ENCODE measurements around the gene SLC16A6.

Gene SLC16A6

DNA sequence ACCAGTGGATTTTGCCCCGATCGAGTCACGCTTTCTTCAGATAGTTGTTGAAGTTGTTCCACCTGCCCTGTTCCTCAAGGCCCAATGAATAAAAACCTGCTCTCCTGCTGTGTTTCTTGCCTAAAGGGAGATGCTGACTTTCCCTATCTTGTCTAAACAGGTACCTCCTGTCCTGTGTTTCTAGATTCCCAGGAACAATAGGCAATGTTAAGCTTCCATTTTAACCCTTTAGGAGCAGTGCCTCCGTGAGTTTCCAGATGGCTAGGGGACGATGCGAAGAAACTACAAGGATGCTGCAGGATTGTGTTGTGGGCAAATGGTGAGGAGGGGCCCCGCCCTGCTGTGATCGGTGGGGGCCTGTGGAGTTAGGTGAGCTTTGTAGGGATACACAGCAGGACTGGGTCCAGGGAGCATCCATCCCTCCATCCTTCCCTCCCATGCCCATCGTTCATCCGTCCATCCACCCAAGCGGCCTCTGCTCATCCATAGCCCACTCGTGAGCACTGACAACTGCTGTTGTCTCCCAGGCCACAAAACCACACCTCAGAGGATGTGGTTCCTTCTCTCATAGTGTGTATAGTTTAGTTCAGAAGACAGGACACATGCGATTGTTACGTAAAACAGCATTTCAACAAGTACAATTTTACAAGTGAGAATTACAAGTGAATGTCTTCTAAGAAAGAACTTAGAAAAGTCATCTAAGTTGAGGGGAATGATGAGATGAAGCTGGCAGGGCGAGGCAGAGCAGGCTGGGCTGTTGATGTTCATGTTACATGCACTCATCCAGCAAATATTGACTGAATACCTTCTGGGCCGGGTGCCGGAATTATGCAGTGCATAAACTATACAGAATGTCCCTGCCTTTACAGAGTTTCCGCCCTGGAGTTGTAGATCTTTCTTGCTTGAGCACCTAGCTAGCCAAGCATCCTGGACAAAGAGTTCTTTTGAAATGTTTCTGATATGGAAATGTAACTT lies 5.6 kb upstream of the SLC16A6 start:
- no peak overlapping the region for H3K9ac ChIP-seq (ENCODE audit: low read depth, low read length)
- H3K4me2 ChIP-seq (ENCODE audit: low read length) = no peak overlapping the region
- H3K36me3 ChIP-seq (ENCODE audit: insufficient read depth, low read length) = no peaks in the 10 kb centered on the region
- no peak overlapping the region for H3K4me3 ChIP-seq (ENCODE audit: low read length)
- H3K27me3 ChIP-seq (ENCODE audit: control insufficient read depth, insufficient read depth, low read length) = peaks cover 42% of the 10 kb centered on the region
- H3K9me3 ChIP-seq (replicated peaks; ENCODE audit: low read length) = no peaks in the 10 kb centered on the region
- peaks cover 11% of the 10 kb centered on the region for H3K4me1 ChIP-seq (ENCODE audit: control insufficient read depth, insufficient read depth, low read length)

DNA sequence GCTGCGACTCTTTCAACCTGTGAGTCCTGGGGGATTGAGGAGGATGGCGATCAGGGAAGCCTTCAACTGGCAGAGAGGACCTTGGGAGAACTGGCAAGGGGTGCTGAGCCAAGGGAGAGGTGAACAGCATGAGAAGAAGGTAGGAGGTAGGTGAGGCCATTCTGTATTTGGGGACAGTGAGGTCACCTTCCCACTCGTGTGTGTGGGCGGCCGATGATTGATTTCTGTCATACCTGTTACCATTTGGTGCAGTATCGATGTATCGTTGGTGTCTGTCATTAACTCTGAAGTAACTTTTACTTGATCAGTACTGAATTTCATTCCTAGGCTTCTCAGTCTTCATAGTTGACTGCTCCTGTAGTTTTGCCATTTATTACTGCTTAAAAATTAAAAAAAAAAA lies 4.2 kb upstream of the SLC16A6 start:
- Histone ChIP-seq H3K4me2 (ENCODE audit: low read length) (no peak overlapping the region), H3K27me3 (ENCODE audit: control insufficient read depth, insufficient read depth, low read length) (peaks cover 46% of the 10 kb centered on the region), H3K36me3 (ENCODE audit: insufficient read depth, low read length) (no peaks in the 10 kb centered on the region), H3K4me1 (ENCODE audit: control insufficient read depth, insufficient read depth, low read length) (peaks cover 20% of the 10 kb centered on the region), H3K9me3 (replicated peaks; ENCODE audit: low read length) (no peaks in the 10 kb centered on the region), H3K4me3 (ENCODE audit: low read length) (no peak overlapping the region), H3K9ac (ENCODE audit: low read depth, low read length) (no peak overlapping the region)

DNA sequence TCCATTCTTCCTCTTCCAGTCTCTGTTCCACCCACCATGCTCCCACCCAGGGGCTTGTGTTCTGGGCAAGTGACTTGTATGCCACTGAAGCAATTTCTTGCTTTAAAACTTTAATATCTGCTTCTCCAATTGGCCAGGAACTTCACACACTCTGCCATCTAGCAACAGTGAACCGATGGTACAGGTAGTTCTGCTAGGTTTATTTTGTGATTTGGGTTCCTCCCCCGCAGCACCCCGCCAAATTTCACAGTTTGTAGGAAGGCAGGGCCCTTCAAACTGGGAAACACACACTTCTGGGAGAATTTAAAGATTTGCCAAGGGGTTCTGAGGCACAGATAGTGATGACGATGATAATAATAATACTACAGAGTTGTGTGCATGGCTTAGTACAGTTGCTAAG lies 3.7 kb upstream of the SLC16A6 start:
- no peak overlapping the region for H3K4me2 ChIP-seq (ENCODE audit: low read length)
- H3K4me1 ChIP-seq (ENCODE audit: control insufficient read depth, insufficient read depth, low read length) = peaks cover 20% of the 10 kb centered on the region
- no peaks in the 10 kb centered on the region for H3K9me3 ChIP-seq (replicated peaks; ENCODE audit: low read length)
- no peak overlapping the region for H3K9ac ChIP-seq (ENCODE audit: low read depth, low read length)
- H3K27me3 ChIP-seq (ENCODE audit: control insufficient read depth, insufficient read depth, low read length) = peaks cover 51% of the 10 kb centered on the region
- H3K4me3 ChIP-seq (ENCODE audit: low read length) = no peak overlapping the region
- H3K36me3 ChIP-seq (ENCODE audit: insufficient read depth, low read length) = no peaks in the 10 kb centered on the region

DNA sequence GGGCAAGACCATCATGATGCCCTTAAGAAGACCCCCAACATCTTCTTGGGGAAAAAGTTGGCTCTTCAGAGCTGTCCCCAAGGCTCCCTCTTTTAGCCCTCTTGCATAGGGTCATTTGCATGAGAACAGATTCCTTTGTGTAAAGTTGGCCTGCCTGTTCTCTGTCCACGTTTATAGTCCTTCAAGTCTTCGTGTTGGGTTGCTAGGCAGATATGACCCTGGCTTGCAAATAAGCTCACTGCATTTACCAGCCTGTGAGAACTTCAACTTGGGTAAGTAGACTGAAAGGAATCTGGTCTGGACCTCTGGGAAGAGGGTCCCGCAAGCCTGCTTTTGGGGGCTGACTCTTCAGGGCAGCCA lies 3.2 kb upstream of the SLC16A6 start:
- no peak overlapping the region for H3K4me3 ChIP-seq (ENCODE audit: low read length)

DNA sequence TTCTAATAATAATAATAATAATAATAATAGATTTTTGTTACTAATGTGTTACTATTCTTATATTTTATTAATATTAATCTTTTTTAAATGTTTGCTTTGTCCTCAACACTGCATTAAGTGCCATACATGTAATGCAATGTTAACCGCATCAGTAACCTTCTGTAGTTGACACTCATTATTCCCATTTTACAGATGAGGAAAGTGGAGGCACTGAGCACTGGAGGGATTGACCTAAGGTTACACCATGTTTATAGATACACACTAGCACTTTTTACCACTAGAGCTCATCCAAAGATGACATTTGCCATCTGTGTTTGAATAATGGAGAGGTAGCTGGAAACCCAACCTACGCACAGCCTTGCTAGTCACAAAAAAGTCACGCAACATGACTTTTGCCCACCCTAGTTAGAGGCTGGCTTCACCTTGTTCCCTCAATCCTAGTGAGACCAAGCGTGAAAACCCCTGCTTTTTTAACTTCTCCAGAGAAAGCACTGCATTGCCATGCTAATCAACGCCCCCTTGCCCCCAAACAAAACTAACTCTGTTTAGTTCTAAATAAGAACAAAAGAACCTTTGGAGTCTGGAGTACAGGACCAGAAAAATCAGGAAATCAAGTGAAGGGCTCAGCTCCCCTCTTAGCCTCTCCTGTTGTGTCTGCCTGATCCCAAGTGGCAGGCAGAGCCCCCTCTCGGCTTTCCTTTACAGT lies 2.7 kb upstream of the SLC16A6 start:
- no peak overlapping the region for H3K9ac ChIP-seq (ENCODE audit: low read depth, low read length)
- H3K4me3 ChIP-seq (ENCODE audit: low read length) = no peak overlapping the region
- peaks cover 55% of the 10 kb centered on the region for H3K27me3 ChIP-seq (ENCODE audit: control insufficient read depth, insufficient read depth, low read length)
- H3K9me3 ChIP-seq (replicated peaks; ENCODE audit: low read length) = no peaks in the 10 kb centered on the region
- H3K4me2 ChIP-seq (ENCODE audit: low read length) = no peak overlapping the region
- peaks cover 20% of the 10 kb centered on the region for H3K4me1 ChIP-seq (ENCODE audit: control insufficient read depth, insufficient read depth, low read length)
- H3K36me3 ChIP-seq (ENCODE audit: insufficient read depth, low read length) = no peaks in the 10 kb centered on the region

More for the DNA sequence above, 3.2 kb upstream of the SLC16A6 start:
- Histone ChIP-seq H3K9ac (ENCODE audit: low read depth, low read length) (no peak overlapping the region), H3K36me3 (ENCODE audit: insufficient read depth, low read length) (no peaks in the 10 kb centered on the region), H3K27me3 (ENCODE audit: control insufficient read depth, insufficient read depth, low read length) (peaks cover 55% of the 10 kb centered on the region), H3K4me1 (ENCODE audit: control insufficient read depth, insufficient read depth, low read length) (peaks cover 20% of the 10 kb centered on the region), H3K4me2 (ENCODE audit: low read length) (no peak overlapping the region), H3K9me3 (replicated peaks; ENCODE audit: low read length) (no peaks in the 10 kb centered on the region)

DNA sequence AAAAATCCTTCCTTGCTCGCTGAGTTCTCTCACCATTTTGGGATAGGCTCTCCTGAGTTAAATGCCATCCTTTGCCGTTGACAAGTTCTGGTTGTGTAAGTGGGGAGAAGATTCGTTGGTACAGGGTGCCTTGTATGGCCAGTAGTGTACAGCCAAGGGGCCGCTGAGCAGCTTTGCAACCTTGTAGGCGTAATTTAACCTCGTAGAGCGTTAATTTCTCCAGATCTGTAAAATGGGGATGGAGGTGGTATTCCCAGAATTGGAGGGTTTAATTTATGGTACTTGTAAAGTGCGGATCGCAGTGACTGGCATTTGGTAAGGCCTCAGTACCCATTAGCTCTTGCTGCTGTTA lies 1.7 kb upstream of the SLC16A6 start:
- Histone ChIP-seq H3K9ac (ENCODE audit: low read depth, low read length) (no peak overlapping the region), H3K4me2 (ENCODE audit: low read length) (no peak overlapping the region), H3K4me3 (ENCODE audit: low read length) (no peak overlapping the region), H3K9me3 (replicated peaks; ENCODE audit: low read length) (no peaks in the 10 kb centered on the region), H3K4me1 (ENCODE audit: control insufficient read depth, insufficient read depth, low read length) (peaks cover 20% of the 10 kb centered on the region), H3K27me3 (ENCODE audit: control insufficient read depth, insufficient read depth, low read length) (peaks cover 55% of the 10 kb centered on the region), H3K36me3 (ENCODE audit: insufficient read depth, low read length) (no peaks in the 10 kb centered on the region)

DNA sequence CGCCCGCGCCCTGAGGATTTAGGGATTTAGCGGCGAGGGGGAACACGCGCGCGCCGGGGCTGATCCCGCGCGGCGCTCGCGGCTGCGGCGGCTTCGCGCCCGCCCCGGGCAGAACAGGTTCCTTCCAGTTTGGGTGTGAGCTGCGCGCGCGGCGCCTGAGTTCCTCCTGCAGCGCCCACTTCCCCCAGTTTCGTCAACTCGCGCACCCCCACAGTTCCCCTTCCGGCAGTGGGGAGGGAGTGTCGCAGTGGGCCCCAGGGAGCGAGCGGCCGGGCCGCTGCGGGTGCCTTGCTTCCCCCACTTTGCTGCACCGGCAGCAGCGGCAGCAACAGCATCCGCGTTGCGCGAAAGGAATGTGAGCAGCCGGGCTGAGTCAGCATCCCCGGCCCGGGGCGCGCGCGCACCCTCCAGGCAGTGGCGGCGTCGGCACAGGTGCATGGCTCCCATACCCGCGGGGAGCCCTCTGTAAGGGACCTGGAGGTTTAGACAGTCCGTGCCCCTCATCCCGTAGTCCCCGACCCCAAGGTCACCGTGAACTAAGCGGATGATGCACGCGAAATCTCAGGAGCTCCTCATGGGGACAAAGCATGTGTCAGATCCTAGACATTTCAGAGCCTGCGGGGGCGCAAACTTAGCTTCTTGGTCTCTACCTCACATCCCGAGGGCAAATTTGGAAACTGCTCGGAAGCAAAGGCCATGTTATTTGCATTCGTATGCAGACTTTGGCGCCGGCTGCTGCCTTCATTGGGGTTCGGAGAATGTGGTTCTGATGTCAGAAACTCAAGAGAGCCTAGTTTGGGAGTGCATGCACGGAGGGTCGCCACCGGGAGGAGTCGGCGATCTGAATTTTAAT lies 1.1 kb upstream of the SLC16A6 start:
- H3K27me3 ChIP-seq (ENCODE audit: control insufficient read depth, insufficient read depth, low read length) = peaks cover 56% of the 10 kb centered on the region
- peak overlapping the region; percentile 80 for H3K4me3 ChIP-seq (ENCODE audit: low read length)
- no peaks in the 10 kb centered on the region for H3K9me3 ChIP-seq (replicated peaks; ENCODE audit: low read length)
- H3K4me2 ChIP-seq (ENCODE audit: low read length) = peak overlapping the region; percentile 100
- H3K4me1 ChIP-seq (ENCODE audit: control insufficient read depth, insufficient read depth, low read length) = peaks cover 20% of the 10 kb centered on the region
- H3K36me3 ChIP-seq (ENCODE audit: insufficient read depth, low read length) = no peaks in the 10 kb centered on the region
- peak overlapping the region; percentile 80 for H3K9ac ChIP-seq (ENCODE audit: low read depth, low read length)

DNA sequence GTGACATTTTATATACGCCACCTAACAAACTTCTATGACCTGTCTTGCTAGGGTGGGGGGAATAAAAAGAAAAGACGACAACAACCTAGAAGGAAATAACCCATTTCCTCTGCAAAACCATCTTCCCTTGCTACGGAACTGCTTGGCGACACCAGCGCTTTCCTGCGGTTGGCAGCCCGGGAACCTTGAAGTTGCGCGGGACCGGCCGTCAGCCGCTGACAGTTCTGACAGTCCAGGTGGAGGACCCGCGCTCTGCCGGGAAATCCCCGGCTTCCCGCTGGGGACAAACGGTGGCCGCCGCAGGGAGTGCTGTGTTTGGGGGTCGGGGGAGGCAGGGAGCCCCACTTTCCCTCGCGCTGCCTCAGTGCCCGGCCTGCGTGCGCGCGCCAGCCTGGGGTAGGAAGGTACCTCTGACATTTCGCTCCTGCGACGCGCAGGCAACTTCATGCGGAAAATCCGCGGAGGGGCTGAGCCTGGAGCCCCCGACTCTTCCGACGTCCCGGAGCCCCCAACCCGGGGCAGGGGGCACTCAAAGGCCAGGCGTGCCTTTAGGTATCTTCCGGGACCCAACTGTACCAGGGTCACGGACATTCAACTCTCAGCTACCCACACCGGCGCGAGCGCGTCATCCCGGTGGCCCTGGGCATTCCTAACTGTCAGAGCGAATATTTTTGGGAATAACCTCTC lies 516 bp downstream of the SLC16A6 start:
- Histone ChIP-seq H3K4me3 (ENCODE audit: low read length) (peak overlapping the region; percentile 55), H3K9ac (ENCODE audit: low read depth, low read length) (peak overlapping the region; percentile 67)

DNA sequence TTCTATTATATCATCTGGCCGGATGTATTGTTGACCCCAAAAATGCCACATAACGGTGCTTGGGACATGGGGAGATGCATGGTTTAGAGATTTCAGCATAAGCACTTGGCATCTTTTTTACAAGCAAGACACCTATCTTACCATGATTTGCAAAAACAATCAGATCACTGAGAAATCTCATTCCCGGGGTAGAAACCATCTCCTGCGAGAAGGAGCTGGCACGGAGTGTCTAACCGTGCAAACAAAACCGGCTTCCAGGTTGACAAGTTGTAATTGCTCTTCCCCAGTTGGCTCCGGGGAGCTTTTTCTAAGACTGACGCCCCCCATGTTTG lies 1.0 kb downstream of the SLC16A6 start:
- Histone ChIP-seq H3K9ac (ENCODE audit: low read depth, low read length) (no peak overlapping the region), H3K9me3 (replicated peaks; ENCODE audit: low read length) (no peaks in the 10 kb centered on the region), H3K27me3 (ENCODE audit: control insufficient read depth, insufficient read depth, low read length) (peaks cover 42% of the 10 kb centered on the region), H3K36me3 (ENCODE audit: insufficient read depth, low read length) (no peaks in the 10 kb centered on the region), H3K4me2 (ENCODE audit: low read length) (peak overlapping the region; percentile 100), H3K4me3 (ENCODE audit: low read length) (no peak overlapping the region), H3K4me1 (ENCODE audit: control insufficient read depth, insufficient read depth, low read length) (peaks cover 20% of the 10 kb centered on the region)

More for the DNA sequence above, 516 bp downstream of the SLC16A6 start:
- peak overlapping the region; percentile 100 for H3K4me2 ChIP-seq (ENCODE audit: low read length)
- no peaks in the 10 kb centered on the region for H3K36me3 ChIP-seq (ENCODE audit: insufficient read depth, low read length)
- H3K4me1 ChIP-seq (ENCODE audit: control insufficient read depth, insufficient read depth, low read length) = peaks cover 20% of the 10 kb centered on the region
- H3K27me3 ChIP-seq (ENCODE audit: control insufficient read depth, insufficient read depth, low read length) = peaks cover 44% of the 10 kb centered on the region
- H3K9me3 ChIP-seq (replicated peaks; ENCODE audit: low read length) = no peaks in the 10 kb centered on the region

DNA sequence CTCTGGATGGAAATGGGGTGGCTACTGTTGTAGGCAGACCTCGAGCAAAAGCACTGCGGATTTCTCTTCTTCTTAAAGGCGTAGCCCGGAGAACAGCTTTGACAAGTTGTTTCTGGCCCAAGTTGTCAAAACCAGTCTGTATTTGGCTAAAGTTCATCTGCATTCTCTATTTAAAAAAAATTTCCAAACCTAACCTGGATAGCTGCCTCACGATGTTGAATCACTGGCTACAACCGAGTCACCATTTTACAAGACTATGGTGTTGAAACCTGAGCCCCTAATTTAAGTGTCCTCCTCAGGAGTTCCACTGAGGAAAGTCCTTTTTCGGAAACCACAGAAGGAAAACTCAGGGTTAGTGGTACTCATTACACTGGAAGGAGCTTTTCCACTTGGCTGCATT lies 1.5 kb downstream of the SLC16A6 start:
- peaks cover 39% of the 10 kb centered on the region for H3K27me3 ChIP-seq (ENCODE audit: control insufficient read depth, insufficient read depth, low read length)
- H3K4me3 ChIP-seq (ENCODE audit: low read length) = no peak overlapping the region
- H3K4me1 ChIP-seq (ENCODE audit: control insufficient read depth, insufficient read depth, low read length) = peaks cover 20% of the 10 kb centered on the region
- no peaks in the 10 kb centered on the region for H3K9me3 ChIP-seq (replicated peaks; ENCODE audit: low read length)
- no peak overlapping the region for H3K9ac ChIP-seq (ENCODE audit: low read depth, low read length)
- H3K36me3 ChIP-seq (ENCODE audit: insufficient read depth, low read length) = no peaks in the 10 kb centered on the region
- H3K4me2 ChIP-seq (ENCODE audit: low read length) = no peak overlapping the region

DNA sequence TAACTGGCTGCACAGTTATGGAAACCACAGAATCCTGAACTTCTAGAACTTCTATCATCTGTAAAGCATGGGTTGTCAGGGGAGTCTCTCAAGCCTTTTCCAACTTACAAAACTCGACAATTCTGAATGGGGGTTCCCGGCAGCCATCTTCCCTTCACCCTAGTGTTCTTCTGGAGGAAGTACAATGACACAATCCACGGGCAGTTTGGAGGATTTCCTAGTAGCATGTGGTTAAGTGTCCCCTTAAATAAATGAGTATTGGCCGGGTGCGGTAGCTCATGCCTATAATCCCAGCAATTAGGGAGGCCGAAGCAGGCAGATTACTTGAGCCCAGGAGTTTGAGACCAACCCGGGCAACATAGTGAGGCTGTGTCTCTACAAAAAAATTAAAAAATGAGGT lies 2.1 kb downstream of the SLC16A6 start:
- Histone ChIP-seq H3K4me1 (ENCODE audit: control insufficient read depth, insufficient read depth, low read length) (peaks cover 20% of the 10 kb centered on the region), H3K36me3 (ENCODE audit: insufficient read depth, low read length) (no peaks in the 10 kb centered on the region), H3K9ac (ENCODE audit: low read depth, low read length) (no peak overlapping the region), H3K4me2 (ENCODE audit: low read length) (no peak overlapping the region), H3K4me3 (ENCODE audit: low read length) (no peak overlapping the region), H3K27me3 (ENCODE audit: control insufficient read depth, insufficient read depth, low read length) (peaks cover 32% of the 10 kb centered on the region), H3K9me3 (replicated peaks; ENCODE audit: low read length) (no peaks in the 10 kb centered on the region)
